Heart left ventricle (tissue), 13 donors: ENCODE results near the gene G6PC1.

ENCODE experiments used
- CTCF ChIP-seq, 12 donors: fragments of 200-600 bp; sonication (generic) in 4 of 12; IDR thresholded peaks; one replicate each; pipeline versions ENCODE4 v1.5.0 to v1.8.0; 2018 to 2022; ENCODE audit warnings: antibody characterized with exemption in 12 of 12, mild to moderate bottlenecking in 5 of 12
- POLR2A ChIP-seq, 2 donors: fragments of 450-650 bp; IDR thresholded peaks; one replicate each; pipeline ENCODE4 v1.6.1; 2017; ENCODE audit warnings: antibody characterized with exemption in 2 of 2, mild to moderate bottlenecking in 2 of 2, moderate library complexity in 2 of 2
- donor health status: ischemic (EF 13 %, LVEDD 7.1; RV severe dilation, severe dysfunction).
- donor health status: DM: no; HTN: yes; CAD: no.
- donor health status: DM: no; HTN: no; CAD: no.
- donor health status: ischemic (EF 25% LVEDD 6.9; RV normal size, moderate dysfunction).
- donor health status: ischemic (EF 25% LVEDD 5.7; RV mildly dilated, moderate dysfunction).
- donor health status: ischemic (EF 35%, LVEDD 5.7; RV mildly dilated, moderate dysfunction).
- donor health status: nonischemic (EF 11% LVEDD 7.7; RV severe dilation, severe dysfunction).
- donor health status: DM: yes; HTN: yes; CAD: no.
- donor health status: PGD.
- donor health status: ischemic (EF 29% LVEDD 5.4; RV normal size, mild dysfunction).
- donor health status: nonischemic (EF 23%, LVEDD 6.1; RV moderate dilation, normal function).

GRCh38 chr17:42883802-42884558 lies 16.6 kb upstream of the G6PC1 start:
- TF ChIP-seq CTCF (IDR thresholded peaks at IDR 0.05) (no peak), POLR2A (IDR thresholded peaks at IDR 0.05) (no peak)
